Measurements from ENCODE around the gene RPL15. TPM values are rescaled to one million over a fixed set of nuclear protein-coding genes. Genes with fewer than 3 reads are reported as not detected.

Gene RPL15
- total RNA-seq, 2 experiments from 2014 or later: 2,605 to 3,065 TPM

DNA sequence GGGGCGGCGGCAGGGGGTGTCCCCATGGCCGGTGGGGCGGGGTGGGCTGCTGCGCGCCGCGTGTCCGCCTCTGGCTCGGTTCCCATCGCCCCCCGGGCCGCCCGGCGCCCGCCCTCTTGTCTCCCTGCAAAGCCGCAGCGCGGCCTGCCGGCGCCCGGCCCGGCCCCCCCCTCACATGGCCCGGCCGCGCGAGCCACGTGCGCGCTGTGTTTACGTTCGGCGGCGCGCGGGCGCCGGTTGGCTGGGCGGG lies 28.7 kb downstream of the RPL15 start:
- peaks cover 3% of the 10 kb centered on the region for H3K36me3 Mint-ChIP-seq (ENCODE audit: low read depth)
- no peaks in the 10 kb centered on the region for H3K9me3 Mint-ChIP-seq (ENCODE audit: low read depth)
- intact Hi-C loops (cut with DNase I, micrococcal nuclease): loop anchor here (1.0 to 10.0 kb wide), 8 partner anchors 28 to 1839 kb away; partner anchors contain the start of genes NGLY1 (in 2 of the 2), RPL15 (in 2 of the 2), UBE2E2 (in 2 of the 2) and TOP2B (in 1 of the 2)
- DNase-seq (no peak), ATAC-seq (no peak)
- CTCF ChIA-PET: no interaction called here
- H3K27me3 Mint-ChIP-seq: peaks cover 10% of the 10 kb centered on the region
- H3K4me1 Mint-ChIP-seq: peaks cover 40% of the 10 kb centered on the region
- POLR2A ChIA-PET: interaction anchor here (1.6 kb wide), 1 partner anchor 28 kb away, joined by 25 read pairs; the partner anchor contains the start of genes NKIRAS1 and RPL15
- peak overlapping the region; percentile 17 for H3K4me3 Mint-ChIP-seq
- no peak overlapping the region for H3K27ac Mint-ChIP-seq

DNA sequence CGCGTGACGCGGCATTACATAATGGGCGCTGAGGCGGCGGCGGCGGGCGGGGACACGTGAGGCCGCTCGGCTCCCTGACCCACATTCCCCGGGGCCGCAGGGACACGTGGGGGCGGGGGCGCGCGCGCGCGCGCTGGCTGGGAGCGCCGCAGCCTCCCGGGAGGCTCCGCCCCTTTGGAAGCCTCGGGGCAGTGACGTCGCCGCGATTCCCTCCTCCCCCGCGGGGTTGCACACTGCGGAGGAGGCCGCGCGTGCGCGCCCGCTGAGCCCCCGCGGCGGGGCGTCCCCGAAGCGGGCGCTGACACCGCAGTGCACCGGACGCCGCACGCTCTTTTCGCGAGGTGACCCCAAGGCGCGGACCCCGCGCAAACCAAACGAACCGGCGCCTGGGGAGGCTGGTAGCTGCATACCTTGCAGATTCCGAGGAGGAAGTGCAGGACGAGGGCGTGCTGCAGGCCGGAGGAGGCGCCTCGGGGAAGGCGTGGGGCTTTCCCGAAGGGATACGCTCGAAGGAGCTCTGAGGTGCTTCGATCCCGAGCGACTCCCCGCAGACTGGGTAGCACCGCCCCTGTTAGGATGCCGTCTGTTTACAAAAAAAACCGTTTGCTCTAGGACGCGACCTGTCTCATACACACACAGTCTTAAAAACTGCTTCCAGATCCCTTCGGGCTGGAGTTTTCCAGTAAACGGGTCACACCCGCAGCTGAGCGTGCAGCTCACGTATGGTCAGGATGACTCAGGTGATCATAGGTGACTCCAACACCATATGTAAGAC lies 29.2 kb downstream of the RPL15 start:
- POLR2A ChIA-PET: interaction anchor here (1.6 kb wide), 1 partner anchor 29 kb away, joined by 25 read pairs; the partner anchor contains the start of genes NKIRAS1 and RPL15
- peak; percentile 76 for ATAC-seq
- H3K9me3 Mint-ChIP-seq (ENCODE audit: low read depth): no peaks in the 10 kb centered on the region

DNA sequence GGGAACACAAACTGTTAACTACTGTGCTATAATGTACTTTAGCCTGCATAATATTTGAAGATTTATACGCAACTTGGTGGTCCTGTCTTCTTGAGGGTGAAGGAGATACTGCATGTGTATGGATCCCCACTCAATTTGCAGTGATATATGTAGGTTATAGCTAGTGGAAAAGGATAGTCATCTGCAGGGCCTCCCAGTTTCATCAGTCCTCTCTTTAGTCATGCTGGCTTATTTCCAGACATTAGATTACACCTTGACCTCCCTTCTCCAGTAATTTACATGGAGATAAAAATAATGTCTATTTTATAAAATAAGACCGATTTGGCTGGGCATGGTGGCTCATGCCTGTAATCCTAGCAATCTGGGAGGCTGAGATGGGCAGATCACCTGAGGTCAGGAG lies 31.8 kb downstream of the RPL15 start:
- ATAC-seq: no peak
- H3K27ac Mint-ChIP-seq: no peak overlapping the region
- peaks cover 3% of the 10 kb centered on the region for H3K36me3 Mint-ChIP-seq (ENCODE audit: low read depth)
- CTCF ChIA-PET: no interaction called here
- POLR2A ChIA-PET: interaction anchor here (0.7 kb wide), 1 partner anchor 32 kb away, joined by 3 read pairs; the partner anchor contains the start of genes NKIRAS1 and RPL15
- H3K27me3 Mint-ChIP-seq: peaks cover 8% of the 10 kb centered on the region
- peaks cover 64% of the 10 kb centered on the region for H3K4me1 Mint-ChIP-seq
- H3K4me3 Mint-ChIP-seq: no peak overlapping the region
- intact Hi-C loops (cut with DNase I, micrococcal nuclease): loop anchor here (5.0 to 10.0 kb wide), 4 partner anchors 209 to 1836 kb away; partner anchors contain the start of genes NGLY1 (in 2 of the 2) and TOP2B (in 1 of the 2)
- DNase-seq: no peak
- no peaks in the 10 kb centered on the region for H3K9me3 Mint-ChIP-seq (ENCODE audit: low read depth)

More for the DNA sequence above, 29.2 kb downstream of the RPL15 start:
- Mint-ChIP-seq H3K36me3 (ENCODE audit: low read depth) (peaks cover 3% of the 10 kb centered on the region), H3K4me1 (peaks cover 43% of the 10 kb centered on the region), H3K4me3 (peak overlapping the region; percentile 80), H3K27ac (peak overlapping the region; percentile 93), H3K27me3 (peaks cover 10% of the 10 kb centered on the region)
- CTCF ChIA-PET: interaction anchor here (0.9 kb wide), 1 partner anchor 8 kb away, joined by 4 read pairs; no protein-coding TSS in a partner anchor
- intact Hi-C loops (cut with DNase I, micrococcal nuclease): loop anchor here (1.0 to 10.0 kb wide), 9 partner anchors 13 to 1839 kb away; partner anchors contain the start of genes NGLY1 (in 2 of the 2), RPL15 (in 2 of the 2), UBE2E2 (in 2 of the 2) and TOP2B (in 1 of the 2)
- DNase-seq: peak; percentile 98

DNA sequence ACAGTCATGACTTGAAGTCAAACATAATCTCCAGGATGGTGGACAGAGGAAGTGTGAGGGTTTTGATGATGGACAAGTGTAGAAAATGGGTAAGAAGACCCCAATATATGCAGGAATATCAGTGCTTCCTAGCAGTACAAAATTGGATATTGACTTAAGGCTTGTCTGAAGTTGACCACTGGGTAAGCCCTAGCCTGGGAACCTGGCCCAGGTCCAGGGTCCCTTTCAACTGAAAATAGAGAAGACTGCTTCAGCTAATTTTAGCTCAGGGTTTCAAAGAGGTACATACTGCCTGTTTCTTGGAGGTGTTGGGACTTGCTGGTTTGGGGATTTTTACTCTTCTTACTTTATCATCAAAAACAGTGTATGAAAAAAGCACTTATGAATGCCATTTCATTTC lies 32.9 kb downstream of the RPL15 start:
- ChIA-PET POLR2A (interaction anchor here (0.8 to 1.3 kb wide), 2 partner anchors 22 to 33 kb away, joined by 3 to 4 read pairs; partner anchors contain the start of genes NKIRAS1 and RPL15), CTCF (interaction anchor here (1.6 to 1.7 kb wide), 2 partner anchors 10 to 33 kb away, joined by 4 to 6 read pairs; partner anchors contain the start of genes NKIRAS1 and RPL15)
- no peak for DNase-seq
- H3K4me1 Mint-ChIP-seq: peaks cover 61% of the 10 kb centered on the region
- H3K36me3 Mint-ChIP-seq (ENCODE audit: low read depth): peaks cover 6% of the 10 kb centered on the region
- H3K27ac Mint-ChIP-seq: peak overlapping the region; percentile 85
- H3K27me3 Mint-ChIP-seq: no peaks in the 10 kb centered on the region
- intact Hi-C loops (cut with DNase I, micrococcal nuclease): loop anchor here (5.0 to 10.0 kb wide), 4 partner anchors 208 to 1835 kb away; partner anchors contain the start of genes NGLY1 (in 2 of the 2) and TOP2B (in 1 of the 2)
- H3K4me3 Mint-ChIP-seq: peak overlapping the region; percentile 53
- H3K9me3 Mint-ChIP-seq (ENCODE audit: low read depth): no peaks in the 10 kb centered on the region
- ATAC-seq: no peak

DNA sequence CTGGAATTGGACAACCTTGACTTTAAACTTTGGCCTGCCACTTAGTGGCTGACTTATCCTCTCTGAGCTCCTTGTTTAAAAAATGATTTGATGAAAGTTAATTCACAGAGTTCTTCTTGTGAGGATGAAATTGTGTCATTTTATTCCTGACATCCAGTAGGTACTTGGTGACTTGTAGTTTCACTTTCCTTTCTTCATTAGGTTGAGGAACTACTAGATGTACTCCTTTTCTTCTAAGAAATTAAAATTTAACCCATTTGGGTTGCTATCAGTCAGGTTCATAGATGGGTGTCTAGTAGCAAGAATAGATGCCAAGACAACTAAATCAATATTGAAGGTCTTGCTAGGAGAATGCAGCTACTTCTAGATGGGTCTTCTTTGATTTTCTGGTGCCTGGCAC lies 33.4 kb downstream of the RPL15 start:
- H3K9me3 Mint-ChIP-seq (ENCODE audit: low read depth): no peaks in the 10 kb centered on the region
- H3K4me1 Mint-ChIP-seq: peaks cover 65% of the 10 kb centered on the region
- ChIA-PET POLR2A (interaction anchor here (0.7 to 1.3 kb wide), 2 partner anchors 33 to 123 kb away, joined by 3 to 4 read pairs; partner anchors contain the start of genes NKIRAS1 and RPL15), CTCF (interaction anchor here (1.0 to 1.7 kb wide), 3 partner anchors 9 to 34 kb away, joined by 3 to 6 read pairs (median 4); partner anchors contain the start of genes NKIRAS1 and RPL15)
- ATAC-seq (no peak), DNase-seq (no peak)
- intact Hi-C loops (cut with DNase I, micrococcal nuclease): no loop called here
- peaks cover 8% of the 10 kb centered on the region for H3K36me3 Mint-ChIP-seq (ENCODE audit: low read depth)
- H3K27me3 Mint-ChIP-seq: no peaks in the 10 kb centered on the region
- peak overlapping the region; percentile 53 for H3K4me3 Mint-ChIP-seq
- peak overlapping the region; percentile 85 for H3K27ac Mint-ChIP-seq

DNA sequence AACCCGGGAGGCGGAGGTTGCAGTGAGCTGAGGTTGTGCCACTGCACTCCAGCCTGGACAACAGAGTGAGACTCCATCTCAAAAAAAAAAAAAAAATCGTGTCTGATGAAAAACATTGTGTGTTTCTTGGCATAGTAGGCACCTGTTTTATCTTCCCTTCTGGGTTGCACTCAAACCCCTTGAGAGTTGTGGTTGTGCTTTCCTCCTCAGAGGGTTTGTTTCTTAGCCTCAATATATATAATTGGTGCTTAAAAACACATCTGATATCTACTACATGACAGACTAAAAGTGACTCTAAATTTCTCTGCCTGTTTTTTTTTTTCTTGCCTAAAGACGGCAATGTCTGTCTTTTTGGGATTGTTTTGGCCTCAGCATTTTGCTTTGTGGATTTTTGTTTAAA lies 35.7 kb downstream of the RPL15 start:
- intact Hi-C loops (cut with DNase I, micrococcal nuclease): no loop called here
- Mint-ChIP-seq H3K27me3 (no peaks in the 10 kb centered on the region), H3K27ac (no peak overlapping the region), H3K36me3 (ENCODE audit: low read depth) (peaks cover 12% of the 10 kb centered on the region), H3K4me1 (peaks cover 62% of the 10 kb centered on the region), H3K9me3 (ENCODE audit: low read depth) (no peaks in the 10 kb centered on the region), H3K4me3 (no peak overlapping the region)
- CTCF ChIA-PET: no interaction called here
- POLR2A ChIA-PET: no interaction called here
- ATAC-seq: no peak
- no peak for DNase-seq

DNA sequence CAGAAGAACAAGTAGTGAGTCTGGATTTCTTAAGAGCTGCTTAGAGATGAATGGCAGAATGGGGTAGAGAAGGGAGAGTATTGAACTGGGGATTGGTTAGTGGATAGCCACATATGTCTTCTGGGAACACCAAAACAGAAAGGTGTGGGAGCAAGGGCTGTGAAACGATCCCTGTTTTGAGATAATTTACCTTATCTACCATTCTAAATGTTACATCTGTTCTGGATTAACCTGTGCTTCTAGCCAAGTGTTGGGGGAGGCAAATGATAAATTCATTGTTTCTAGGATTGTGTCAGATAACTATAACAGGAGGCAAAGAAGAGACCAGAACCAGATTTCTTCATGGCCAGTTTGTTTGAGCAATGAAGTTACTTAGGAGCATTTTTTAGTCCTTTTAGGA lies 36.6 kb downstream of the RPL15 start:
- no peaks in the 10 kb centered on the region for H3K27me3 Mint-ChIP-seq
- H3K27ac Mint-ChIP-seq: peak overlapping the region; percentile 21
- DNase-seq (no peak), ATAC-seq (no peak)
- CTCF ChIA-PET: no interaction called here
- no peaks in the 10 kb centered on the region for H3K9me3 Mint-ChIP-seq (ENCODE audit: low read depth)
- no peak overlapping the region for H3K4me3 Mint-ChIP-seq
- H3K4me1 Mint-ChIP-seq: peaks cover 59% of the 10 kb centered on the region
- H3K36me3 Mint-ChIP-seq (ENCODE audit: low read depth): peaks cover 12% of the 10 kb centered on the region
- POLR2A ChIA-PET: interaction anchor here (0.7 kb wide), 1 partner anchor 30 kb away, joined by 4 read pairs; no protein-coding TSS in a partner anchor
- intact Hi-C loops (cut with DNase I, micrococcal nuclease): no loop called here

DNA sequence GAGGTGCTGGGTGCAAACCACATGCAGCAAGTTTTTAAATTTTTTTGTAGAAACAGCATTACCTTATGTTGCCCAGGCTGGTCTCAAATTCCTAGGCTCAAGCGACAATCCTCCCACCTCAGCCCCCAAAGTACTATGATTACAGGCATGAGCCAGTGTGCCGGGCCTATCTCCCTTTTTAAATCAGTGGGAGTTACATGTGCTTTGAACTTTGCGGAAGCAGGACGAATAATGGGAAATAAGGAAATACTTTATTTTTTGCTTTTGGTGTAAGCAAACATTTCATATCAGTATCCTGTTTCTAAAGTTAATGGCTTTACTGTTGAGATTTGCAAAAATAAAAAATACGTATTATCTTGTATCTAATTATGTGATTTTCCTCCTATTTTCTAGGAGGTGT lies 37.2 kb downstream of the RPL15 start:
- intact Hi-C loops (cut with DNase I, micrococcal nuclease): no loop called here
- no peaks in the 10 kb centered on the region for H3K27me3 Mint-ChIP-seq
- no peak overlapping the region for H3K27ac Mint-ChIP-seq
- no peaks in the 10 kb centered on the region for H3K9me3 Mint-ChIP-seq (ENCODE audit: low read depth)
- ChIA-PET POLR2A (no interaction called here), CTCF (interaction anchor here (0.7 to 1.3 kb wide), 2 partner anchors 8 to 311 kb away, joined by 3 to 4 read pairs; no protein-coding TSS in a partner anchor)
- ATAC-seq (no peak), DNase-seq (no peak)
- peaks cover 60% of the 10 kb centered on the region for H3K4me1 Mint-ChIP-seq
- H3K36me3 Mint-ChIP-seq (ENCODE audit: low read depth): peaks cover 12% of the 10 kb centered on the region
- H3K4me3 Mint-ChIP-seq: no peak overlapping the region

DNA sequence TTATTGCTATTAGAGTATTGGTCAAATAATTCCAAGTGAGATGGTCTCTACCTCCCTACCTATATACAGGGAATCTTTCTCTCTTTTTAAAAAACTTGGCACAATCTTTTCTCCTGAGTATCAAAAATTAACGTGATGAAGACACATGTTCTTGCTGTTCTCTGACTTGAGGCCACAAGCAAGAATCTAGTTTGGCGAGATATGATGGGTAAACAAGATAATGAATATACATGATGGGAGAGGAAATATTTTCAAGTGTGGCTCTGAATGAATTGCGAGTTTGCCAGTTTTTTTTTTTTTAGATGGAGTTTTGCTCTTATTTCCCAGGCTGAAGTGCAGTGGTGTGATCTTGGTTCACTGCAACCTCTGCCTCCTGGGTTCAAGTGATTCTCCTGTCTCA lies 39.8 kb downstream of the RPL15 start:
- Mint-ChIP-seq H3K4me1 (peaks cover 45% of the 10 kb centered on the region), H3K36me3 (ENCODE audit: low read depth) (peaks cover 19% of the 10 kb centered on the region), H3K27ac (no peak overlapping the region), H3K27me3 (no peaks in the 10 kb centered on the region), H3K4me3 (no peak overlapping the region), H3K9me3 (ENCODE audit: low read depth) (no peaks in the 10 kb centered on the region)
- DNase-seq (no peak), ATAC-seq (no peak)
- intact Hi-C loops (cut with DNase I, micrococcal nuclease): loop anchor here in 1 of 2 experiments (5.0 kb wide), 1 partner anchor 39 kb away; the partner anchor contains the start of genes NKIRAS1 and RPL15
- POLR2A ChIA-PET: no interaction called here
- CTCF ChIA-PET: no interaction called here

DNA sequence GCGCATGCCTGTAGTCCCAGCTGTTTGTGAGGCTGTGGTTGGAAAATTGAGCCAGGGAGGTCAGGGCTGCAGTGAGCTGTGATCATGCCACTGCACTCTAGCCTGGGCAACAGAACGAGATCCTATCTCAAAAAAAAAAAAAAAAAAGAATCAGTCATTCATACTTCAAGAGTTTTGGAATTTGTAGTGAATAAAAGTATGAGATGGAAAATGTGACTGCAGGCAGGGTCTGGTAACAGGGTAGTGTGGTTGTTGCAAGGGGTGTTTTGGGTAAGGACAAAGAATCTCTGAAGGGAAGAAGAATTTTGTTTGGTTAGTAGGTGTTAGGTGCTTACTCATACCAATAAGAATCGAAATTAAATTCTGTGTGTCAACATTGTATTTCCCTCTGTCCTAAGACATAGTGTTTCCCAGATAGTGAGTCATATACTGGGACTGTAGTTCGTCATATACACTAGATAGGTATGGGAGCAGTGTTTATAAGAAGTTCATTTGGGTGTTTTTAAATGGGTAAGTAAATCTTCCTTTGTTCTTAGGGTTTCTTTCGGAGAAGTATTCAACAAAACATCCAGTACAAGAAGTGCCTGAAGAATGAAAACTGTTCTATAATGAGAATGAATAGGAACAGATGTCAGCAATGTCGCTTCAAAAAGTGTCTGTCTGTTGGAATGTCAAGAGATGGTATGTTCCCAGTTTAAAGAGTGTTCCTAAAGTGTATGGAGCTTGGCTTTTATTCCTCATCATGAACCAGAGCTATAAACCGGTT lies 42.4 kb downstream of the RPL15 start:
- H3K4me1 Mint-ChIP-seq: peaks cover 34% of the 10 kb centered on the region
- H3K27ac Mint-ChIP-seq: peak overlapping the region; percentile 62
- CTCF ChIA-PET: interaction anchor here (2.3 kb wide), 1 partner anchor 9 kb away, joined by 6 read pairs; no protein-coding TSS in a partner anchor
- intact Hi-C loops (cut with DNase I, micrococcal nuclease): loop anchor here (1.0 to 5.0 kb wide), 3 partner anchors 13 to 45 kb away; partner anchors contain the start of genes NKIRAS1 (in 1 of the 2) and RPL15 (in 1 of the 2)
- H3K4me3 Mint-ChIP-seq: no peak overlapping the region
- H3K9me3 Mint-ChIP-seq (ENCODE audit: low read depth): no peaks in the 10 kb centered on the region
- H3K36me3 Mint-ChIP-seq (ENCODE audit: low read depth): peaks cover 32% of the 10 kb centered on the region
- ATAC-seq: peak; percentile 92
- DNase-seq: peak; percentile 44
- POLR2A ChIA-PET: interaction anchor here (0.6 kb wide), 1 partner anchor 518 kb away, joined by 3 read pairs; no protein-coding TSS in a partner anchor
- no peaks in the 10 kb centered on the region for H3K27me3 Mint-ChIP-seq

DNA sequence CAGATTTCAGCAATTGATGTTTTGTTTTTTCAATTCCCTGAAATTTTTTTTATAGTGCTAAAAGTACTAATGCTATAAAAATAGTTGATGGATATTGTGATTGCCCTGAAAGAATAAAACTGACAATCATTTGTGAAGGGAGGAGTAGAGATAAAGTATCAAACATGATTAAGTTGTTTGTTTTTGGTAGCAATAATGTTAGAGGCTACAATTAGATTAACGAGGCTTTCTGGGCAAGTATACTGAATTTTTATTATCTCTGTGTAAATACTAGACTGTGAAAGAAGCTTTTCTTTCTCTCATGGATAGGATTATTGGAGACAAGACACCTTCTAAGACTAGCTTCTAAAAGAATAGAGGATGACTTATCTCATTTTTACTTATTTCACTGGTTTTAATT lies 43.7 kb downstream of the RPL15 start:
- H3K27me3 Mint-ChIP-seq: no peaks in the 10 kb centered on the region
- CTCF ChIA-PET: interaction anchor here (0.7 to 2.3 kb wide), 5 partner anchors 10 to 143 kb away, joined by 3 to 6 read pairs (median 4); no protein-coding TSS in a partner anchor
- POLR2A ChIA-PET: no interaction called here
- peaks cover 26% of the 10 kb centered on the region for H3K4me1 Mint-ChIP-seq
- H3K36me3 Mint-ChIP-seq (ENCODE audit: low read depth): peaks cover 31% of the 10 kb centered on the region
- H3K9me3 Mint-ChIP-seq (ENCODE audit: low read depth): no peaks in the 10 kb centered on the region
- intact Hi-C loops (cut with DNase I, micrococcal nuclease): no loop called here
- no peak overlapping the region for H3K4me3 Mint-ChIP-seq
- no peak overlapping the region for H3K27ac Mint-ChIP-seq
- ATAC-seq: no peak
- DNase-seq: no peak

Measured in activated CD4-positive, alpha-beta T cell treated with anti-CD3 and anti-CD28 coated beads for 36 hours (primary cell).